ENCODE results near the gene CACNG1.
"Not testable (repeated sequence)": the region's sequence is repeated elsewhere in the genome, so short reads cannot be mapped to it uniquely, and the experiment has no call there.

The CACNG1 gene

GRCh38 chr17:67038861-67039365, 5.4 kb upstream of the CACNG1 start:
- Histone ChIP-seq H3K79me2 (ENCODE audit: low read length) (no peaks in the 10 kb centered on the region), H3K9me3 (replicated peaks; ENCODE audit: insufficient read depth, low read length) (no peaks in the 10 kb centered on the region), H3K4me2 (ENCODE audit: low read depth, low read length) (no peak overlapping the region), H2AFZ (ENCODE audit: low read length) (no peak overlapping the region), H3K9ac (ENCODE audit: low read length) (no peak overlapping the region), H3F3A (ENCODE audit: insufficient read depth, low read length) (no peaks in the 10 kb centered on the region), H3K4me3 (ENCODE audit: low read length) (no peak overlapping the region), H3K36me3 (replicated peaks; ENCODE audit: insufficient read depth, low read length) (no peaks in the 10 kb centered on the region), H3K9me2 (replicated peaks; ENCODE audit: insufficient read depth, low read length) (no peaks in the 10 kb centered on the region), H3K27ac (ENCODE audit: low read length) (no peak overlapping the region), H4K20me1 (ENCODE audit: insufficient read depth, low read length) (no peaks in the 10 kb centered on the region), H3K27me3 (replicated peaks; ENCODE audit: insufficient read depth, low read length) (peaks cover 10% of the 10 kb centered on the region; the same call in 1 of the 2 replicates), H3K4me1 (ENCODE audit: low read length) (no peaks in the 10 kb centered on the region)
- TF ChIP-seq EZH2 (optimal IDR thresholded peaks at IDR 0.05; ENCODE audit: low read depth, low read length) (no peak), CTCF (IDR thresholded peaks at IDR 0.05; ENCODE audit: low read length) (no peak), EZH2phosphoT487 (IDR thresholded peaks at IDR 0.05; ENCODE audit: low read length) (no peak)
- DNase-seq: no peak

GRCh38 chr17:67040652-67041051, 3.7 kb upstream of the CACNG1 start:
- no peaks in the 10 kb centered on the region for H3F3A ChIP-seq (ENCODE audit: insufficient read depth, low read length)
- no peaks in the 10 kb centered on the region for H3K4me1 ChIP-seq (ENCODE audit: low read length)
- H3K79me2 ChIP-seq (ENCODE audit: low read length): no peaks in the 10 kb centered on the region
- H4K20me1 ChIP-seq (ENCODE audit: insufficient read depth, low read length): no peaks in the 10 kb centered on the region
- no peak overlapping the region for H3K4me3 ChIP-seq (ENCODE audit: low read length)
- TF ChIP-seq EZH2phosphoT487 (IDR thresholded peaks at IDR 0.05; ENCODE audit: low read length) (no peak), CTCF (IDR thresholded peaks at IDR 0.05; ENCODE audit: low read length) (no peak), EZH2 (optimal IDR thresholded peaks at IDR 0.05; ENCODE audit: low read depth, low read length) (no peak)
- H3K36me3 ChIP-seq (replicated peaks; ENCODE audit: insufficient read depth, low read length): no peaks in the 10 kb centered on the region
- H3K27ac ChIP-seq (ENCODE audit: low read length): no peak overlapping the region
- H3K27me3 ChIP-seq (replicated peaks; ENCODE audit: insufficient read depth, low read length): no peaks in the 10 kb centered on the region
- no peak overlapping the region for H3K4me2 ChIP-seq (ENCODE audit: low read depth, low read length)
- no peaks in the 10 kb centered on the region for H3K9me2 ChIP-seq (replicated peaks; ENCODE audit: insufficient read depth, low read length)
- H3K9me3 ChIP-seq (replicated peaks; ENCODE audit: insufficient read depth, low read length): no peaks in the 10 kb centered on the region
- H2AFZ ChIP-seq (ENCODE audit: low read length): no peak overlapping the region
- no peak for DNase-seq
- H3K9ac ChIP-seq (ENCODE audit: low read length): no peak overlapping the region

GRCh38 chr17:67041119-67041518, 3.2 kb upstream of the CACNG1 start:
- H3K4me2 ChIP-seq (ENCODE audit: low read depth, low read length); H3K9me3 ChIP-seq (replicated peaks; ENCODE audit: insufficient read depth, low read length); H4K20me1 ChIP-seq (ENCODE audit: insufficient read depth, low read length); H3K79me2 ChIP-seq (ENCODE audit: low read length); H3K4me1 ChIP-seq (ENCODE audit: low read length); H3F3A ChIP-seq (ENCODE audit: insufficient read depth, low read length); H3K27me3 ChIP-seq (replicated peaks; ENCODE audit: insufficient read depth, low read length); H3K9ac ChIP-seq (ENCODE audit: low read length); H2AFZ ChIP-seq (ENCODE audit: low read length); H3K27ac ChIP-seq (ENCODE audit: low read length); H3K4me3 ChIP-seq (ENCODE audit: low read length); DNase-seq; H3K36me3 ChIP-seq (replicated peaks; ENCODE audit: insufficient read depth, low read length); H3K9me2 ChIP-seq (replicated peaks; ENCODE audit: insufficient read depth, low read length): not testable (repeated sequence)

GRCh38 chr17:67041531-67041930, 2.8 kb upstream of the CACNG1 start:
- TF ChIP-seq EZH2 (optimal IDR thresholded peaks at IDR 0.05; ENCODE audit: low read depth, low read length) (no peak), CTCF (IDR thresholded peaks at IDR 0.05; ENCODE audit: low read length) (no peak)
- Histone ChIP-seq H3K4me3 (ENCODE audit: low read length) (no peak overlapping the region), H3F3A (ENCODE audit: insufficient read depth, low read length) (no peaks in the 10 kb centered on the region), H3K27ac (ENCODE audit: low read length) (no peak overlapping the region), H3K9me2 (replicated peaks; ENCODE audit: insufficient read depth, low read length) (no peaks in the 10 kb centered on the region), H3K4me2 (ENCODE audit: low read depth, low read length) (no peak overlapping the region), H3K36me3 (replicated peaks; ENCODE audit: insufficient read depth, low read length) (no peaks in the 10 kb centered on the region), H2AFZ (ENCODE audit: low read length) (no peak overlapping the region), H3K4me1 (ENCODE audit: low read length) (no peaks in the 10 kb centered on the region), H3K9ac (ENCODE audit: low read length) (no peak overlapping the region), H3K9me3 (replicated peaks; ENCODE audit: insufficient read depth, low read length) (no peaks in the 10 kb centered on the region), H3K27me3 (replicated peaks; ENCODE audit: insufficient read depth, low read length) (no peaks in the 10 kb centered on the region), H3K79me2 (ENCODE audit: low read length) (no peaks in the 10 kb centered on the region), H4K20me1 (ENCODE audit: insufficient read depth, low read length) (no peaks in the 10 kb centered on the region)
- DNase-seq: no peak

All from MM.1S (cell line).